HEK293 (cell line): Measurements from ENCODE around the gene WBP4.

ENCODE experiments used
- CTCF ChIA-PET: fragments of 350-600 bp; formaldehyde crosslinking; extraction: SDS; loops from one replicate; lab custom pipeline; 2021; ENCODE audit warnings: antibody characterized with exemption; lab: Yijun Ruan, JAX
- POLR2A ChIA-PET: fragments of 300-600 bp; formaldehyde crosslinking; extraction: SDS; loops from one replicate; lab custom pipeline; 2020; ENCODE audit warnings: antibody characterized with exemption, inconsistent platforms; lab: Yijun Ruan, JAX
- H3K27ac ChIP-seq: fragments of 200-500 bp; sonication (Bioruptor generic); 2 replicates; pipeline ENCODE4 v1.5.1; 2014; ENCODE audit warnings: low read depth, low read length, control low read depth, inconsistent platforms; ENCODE audit errors: extremely low read depth
- H3K36me3 ChIP-seq, 2 experiments: fragments of 200-500 bp in 1 of 2; sonication (Bioruptor generic) in 1 of 2; 1 replicate in 1 of 2; 2 replicates in 1 of 2; pipeline ENCODE4 v1.5.1; 2014 to 2017; ENCODE audit warnings: inconsistent platforms in 2 of 2, low read length in 2 of 2; ENCODE audit not compliant: control insufficient read depth in 2 of 2, insufficient read depth in 1 of 2
- H3K4me1 ChIP-seq: fragments of 200-500 bp; sonication (Bioruptor generic); 2 replicates; pipeline ENCODE4 v1.5.1; 2014; ENCODE audit warnings: mild to moderate bottlenecking, low read length, inconsistent platforms; ENCODE audit not compliant: control insufficient read depth, insufficient read depth
- H3K4me3 ChIP-seq: 2 replicates; pipeline ENCODE4 v1.5.1; 2011; ENCODE audit warnings: low read depth, mild to moderate bottlenecking, control low read depth, low read length, moderate library complexity
- H3K9me3 ChIP-seq: fragments of 200-500 bp; sonication (Bioruptor generic); 2 replicates; pipeline ENCODE4 v1.5.1; 2014; ENCODE audit warnings: low read depth, low read length, inconsistent platforms; ENCODE audit not compliant: control insufficient read depth, insufficient read depth
- INSM2 ChIP-seq: fragments of 450-650 bp; formaldehyde crosslinking; IDR thresholded peaks from 2 replicates; pipeline ENCODE4 v1.5.1; 2016; ENCODE audit warnings: missing biosample characterization, missing genetic modification characterization
- OVOL3 ChIP-seq: fragments of 450-650 bp; formaldehyde crosslinking; IDR thresholded peaks from 2 replicates; pipeline ENCODE4 v1.5.1; 2016; ENCODE audit warnings: missing biosample characterization, missing genetic modification characterization
- SP3 ChIP-seq: fragments of 450-650 bp; formaldehyde crosslinking; IDR thresholded peaks from 2 replicates; pipeline ENCODE4 v1.5.1; 2016; ENCODE audit warnings: missing biosample characterization, missing genetic modification characterization
- ZBTB10 ChIP-seq: fragments of 450-650 bp; formaldehyde crosslinking; IDR thresholded peaks from 2 replicates; pipeline ENCODE4 v1.5.1; 2016; ENCODE audit warnings: missing biosample characterization, missing genetic modification characterization
- ZBTB7A ChIP-seq: fragments of 450-650 bp; formaldehyde crosslinking; IDR thresholded peaks from 2 replicates; pipeline ENCODE4 v1.5.1; 2016; ENCODE audit warnings: low read depth, missing biosample characterization, missing genetic modification characterization
- ZFP37 ChIP-seq: fragments of 450-650 bp; formaldehyde crosslinking; IDR thresholded peaks from 2 replicates; pipeline ENCODE4 v1.5.1; 2016; ENCODE audit warnings: missing biosample characterization, missing genetic modification characterization
- ZNF248 ChIP-seq: fragments of 450-650 bp; formaldehyde crosslinking; IDR thresholded peaks from 2 replicates; pipeline ENCODE4 v1.5.1; 2017; ENCODE audit warnings: missing biosample characterization, missing genetic modification characterization
- ZNF362 ChIP-seq: fragments of 450-650 bp; formaldehyde crosslinking; IDR thresholded peaks from 2 replicates; pipeline ENCODE4 v1.5.1; 2016; ENCODE audit warnings: missing biosample characterization, missing genetic modification characterization
- ZNF366 ChIP-seq: fragments of 450-650 bp; formaldehyde crosslinking; conservative IDR thresholded peaks from 2 replicates; pipeline ENCODE4 v1.5.1; 2016; ENCODE audit warnings: missing biosample characterization, missing genetic modification characterization
- ZNF544 ChIP-seq: fragments of 450-650 bp; formaldehyde crosslinking; IDR thresholded peaks from 2 replicates; pipeline ENCODE4 v1.5.0; 2017; ENCODE audit warnings: missing biosample characterization, missing genetic modification characterization
- ZNF843 ChIP-seq: fragments of 450-650 bp; formaldehyde crosslinking; IDR thresholded peaks from 2 replicates; pipeline ENCODE4 v1.5.1; 2016; ENCODE audit warnings: missing biosample characterization, missing genetic modification characterization
- TF ChIP-seq, protein P1 (sequence below): fragments of 450-650 bp; formaldehyde crosslinking; IDR thresholded peaks from 2 replicates; pipeline ENCODE4 v1.5.1; 2016; ENCODE audit warnings: missing biosample characterization, missing genetic modification characterization
- TF ChIP-seq, protein P2 (sequence below): fragments of 450-650 bp; formaldehyde crosslinking; optimal IDR thresholded peaks from 2 replicates; pipeline ENCODE3; 2016; ENCODE audit warnings: missing biosample characterization, mild to moderate bottlenecking, missing genetic modification characterization
- TF ChIP-seq, protein P3 (sequence below): fragments of 450-650 bp; formaldehyde crosslinking; IDR thresholded peaks from 2 replicates; pipeline ENCODE4 v1.5.1; 2016; ENCODE audit warnings: missing biosample characterization, missing genetic modification characterization, low read depth

WBP4 gene

DNA sequence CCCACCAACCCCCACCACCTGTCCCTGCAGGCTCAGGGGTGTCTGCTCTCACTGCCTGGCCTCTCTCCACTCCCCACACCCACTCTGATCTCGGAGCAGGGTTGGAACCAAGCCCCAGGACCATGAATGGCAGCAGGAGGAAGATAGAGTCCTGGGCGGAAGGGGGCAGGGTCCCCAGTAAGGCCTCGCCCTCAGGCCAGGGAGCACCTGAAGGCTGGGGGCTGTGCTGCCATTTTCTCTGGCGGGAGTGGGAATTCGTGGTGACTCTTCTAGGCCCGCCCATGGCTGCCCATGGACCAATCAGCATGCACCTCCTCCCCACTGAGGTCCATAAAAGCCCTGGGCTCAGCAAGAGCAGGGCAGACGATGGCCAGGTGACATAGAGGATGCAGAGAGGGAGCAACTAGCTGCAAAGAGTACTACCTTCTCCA lies 46.3 kb downstream of the WBP4 start (continued):
- TF ChIP-seq, protein P1, sequence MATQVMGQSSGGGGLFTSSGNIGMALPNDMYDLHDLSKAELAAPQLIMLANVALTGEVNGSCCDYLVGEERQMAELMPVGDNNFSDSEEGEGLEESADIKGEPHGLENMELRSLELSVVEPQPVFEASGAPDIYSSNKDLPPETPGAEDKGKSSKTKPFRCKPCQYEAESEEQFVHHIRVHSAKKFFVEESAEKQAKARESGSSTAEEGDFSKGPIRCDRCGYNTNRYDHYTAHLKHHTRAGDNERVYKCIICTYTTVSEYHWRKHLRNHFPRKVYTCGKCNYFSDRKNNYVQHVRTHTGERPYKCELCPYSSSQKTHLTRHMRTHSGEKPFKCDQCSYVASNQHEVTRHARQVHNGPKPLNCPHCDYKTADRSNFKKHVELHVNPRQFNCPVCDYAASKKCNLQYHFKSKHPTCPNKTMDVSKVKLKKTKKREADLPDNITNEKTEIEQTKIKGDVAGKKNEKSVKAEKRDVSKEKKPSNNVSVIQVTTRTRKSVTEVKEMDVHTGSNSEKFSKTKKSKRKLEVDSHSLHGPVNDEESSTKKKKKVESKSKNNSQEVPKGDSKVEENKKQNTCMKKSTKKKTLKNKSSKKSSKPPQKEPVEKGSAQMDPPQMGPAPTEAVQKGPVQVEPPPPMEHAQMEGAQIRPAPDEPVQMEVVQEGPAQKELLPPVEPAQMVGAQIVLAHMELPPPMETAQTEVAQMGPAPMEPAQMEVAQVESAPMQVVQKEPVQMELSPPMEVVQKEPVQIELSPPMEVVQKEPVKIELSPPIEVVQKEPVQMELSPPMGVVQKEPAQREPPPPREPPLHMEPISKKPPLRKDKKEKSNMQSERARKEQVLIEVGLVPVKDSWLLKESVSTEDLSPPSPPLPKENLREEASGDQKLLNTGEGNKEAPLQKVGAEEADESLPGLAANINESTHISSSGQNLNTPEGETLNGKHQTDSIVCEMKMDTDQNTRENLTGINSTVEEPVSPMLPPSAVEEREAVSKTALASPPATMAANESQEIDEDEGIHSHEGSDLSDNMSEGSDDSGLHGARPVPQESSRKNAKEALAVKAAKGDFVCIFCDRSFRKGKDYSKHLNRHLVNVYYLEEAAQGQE (tag by site-specific recombination), result no peak
- no peak for TF ChIP-seq OVOL3 (tag by site-specific recombination)
- no peak for TF ChIP-seq ZBTB10 (tag by site-specific recombination)
- no peak for TF ChIP-seq ZNF843 (tag by site-specific recombination)

DNA sequence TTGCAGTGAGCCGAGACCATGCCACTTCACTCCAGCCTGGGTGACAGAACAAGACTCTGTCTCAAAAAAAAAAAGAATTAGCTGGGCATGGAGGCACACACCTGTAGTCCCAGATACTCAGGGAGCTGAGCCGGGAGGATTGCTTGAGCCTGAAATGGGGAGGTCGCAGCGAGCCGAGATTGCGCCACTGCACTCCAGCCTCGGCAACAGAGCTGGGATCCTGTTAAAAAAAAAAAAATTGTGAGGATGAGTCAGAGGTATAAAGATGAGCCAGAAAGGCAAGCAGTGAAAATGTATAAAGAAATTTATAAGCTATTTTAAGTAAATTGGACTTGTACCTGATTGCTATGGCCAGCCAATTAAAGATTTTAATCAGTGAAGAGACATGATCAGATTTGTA lies 50.1 kb downstream of the WBP4 start:
- H3K27ac ChIP-seq, result no peak overlapping the region
- H3K9me3 ChIP-seq, result no peaks in the 10 kb centered on the region
- no peaks in the 10 kb centered on the region; a peak in 1 of 3 replicates for H3K36me3 ChIP-seq
- ChIA-PET CTCF (interaction anchor here (0.6 kb wide), 1 partner anchor 67 kb away, joined by 3 read pairs; no protein-coding TSS in a partner anchor), POLR2A (no interaction called here)
- H3K4me1 ChIP-seq, result no peaks in the 10 kb centered on the region
- H3K4me3 ChIP-seq, result no peak overlapping the region
- no peak for TF ChIP-seq ZNF366 (tag by site-specific recombination)
- no peak for TF ChIP-seq ZNF362 (tag by site-specific recombination)
- no peak for TF ChIP-seq ZNF544 (tag by site-specific recombination)
- TF ChIP-seq, protein P2, sequence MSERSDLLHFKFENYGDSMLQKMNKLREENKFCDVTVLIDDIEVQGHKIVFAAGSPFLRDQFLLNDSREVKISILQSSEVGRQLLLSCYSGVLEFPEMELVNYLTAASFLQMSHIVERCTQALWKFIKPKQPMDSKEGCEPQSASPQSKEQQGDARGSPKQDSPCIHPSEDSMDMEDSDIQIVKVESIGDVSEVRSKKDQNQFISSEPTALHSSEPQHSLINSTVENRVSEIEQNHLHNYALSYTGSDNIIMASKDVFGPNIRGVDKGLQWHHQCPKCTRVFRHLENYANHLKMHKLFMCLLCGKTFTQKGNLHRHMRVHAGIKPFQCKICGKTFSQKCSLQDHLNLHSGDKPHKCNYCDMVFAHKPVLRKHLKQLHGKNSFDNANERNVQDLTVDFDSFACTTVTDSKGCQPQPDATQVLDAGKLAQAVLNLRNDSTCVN (tag by site-specific recombination), result no peak
- no peak for TF ChIP-seq SP3
- TF ChIP-seq INSM2 (tag by site-specific recombination), result no peak
- TF ChIP-seq, protein P3, sequence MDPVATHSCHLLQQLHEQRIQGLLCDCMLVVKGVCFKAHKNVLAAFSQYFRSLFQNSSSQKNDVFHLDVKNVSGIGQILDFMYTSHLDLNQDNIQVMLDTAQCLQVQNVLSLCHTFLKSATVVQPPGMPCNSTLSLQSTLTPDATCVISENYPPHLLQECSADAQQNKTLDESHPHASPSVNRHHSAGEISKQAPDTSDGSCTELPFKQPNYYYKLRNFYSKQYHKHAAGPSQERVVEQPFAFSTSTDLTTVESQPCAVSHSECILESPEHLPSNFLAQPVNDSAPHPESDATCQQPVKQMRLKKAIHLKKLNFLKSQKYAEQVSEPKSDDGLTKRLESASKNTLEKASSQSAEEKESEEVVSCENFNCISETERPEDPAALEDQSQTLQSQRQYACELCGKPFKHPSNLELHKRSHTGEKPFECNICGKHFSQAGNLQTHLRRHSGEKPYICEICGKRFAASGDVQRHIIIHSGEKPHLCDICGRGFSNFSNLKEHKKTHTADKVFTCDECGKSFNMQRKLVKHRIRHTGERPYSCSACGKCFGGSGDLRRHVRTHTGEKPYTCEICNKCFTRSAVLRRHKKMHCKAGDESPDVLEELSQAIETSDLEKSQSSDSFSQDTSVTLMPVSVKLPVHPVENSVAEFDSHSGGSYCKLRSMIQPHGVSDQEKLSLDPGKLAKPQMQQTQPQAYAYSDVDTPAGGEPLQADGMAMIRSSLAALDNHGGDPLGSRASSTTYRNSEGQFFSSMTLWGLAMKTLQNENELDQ, result no peak
- no peak for TF ChIP-seq ZBTB7A
- no peak for TF ChIP-seq ZNF248 (tag by site-specific recombination)
- no peak for TF ChIP-seq ZFP37 (tag by site-specific recombination)
